Endothelial cell of coronary artery (primary cell): Measurements from ENCODE around the gene ABHD2. TPM values are rescaled to one million over a fixed set of nuclear protein-coding genes. Genes with fewer than 3 reads are reported as not detected.

Source experiments
- total RNA-seq: library from RNA; depleted of rRNA; stranded (reverse); fragments of >200 nt; gene quantifications from 2 replicates; pipeline ENCODE4 v1.2.3, GENCODE V29; 2014

The ABHD2 gene
- 40.5 and 49.6 TPM in 2 replicates for total RNA-seq

GRCh38 chr15:89087830-89088604 is at the start of gene ABHD2:
ABHD2 (plus strand) TSS chr15:89088456; CDS start chr15:89116328, 27,872 bp downstream.

GRCh38 chr15:89221543-89221942 is 133.3 kb downstream of the ABHD2 start, which contains the start of gene RLBP1:
RLBP1 (minus strand) TSS chr15:89221579; CDS start chr15:89218975, 2,604 bp downstream.

GRCh38 chr15:89243691-89244573 is 155.7 kb downstream of the ABHD2 start, which contains the start of gene FANCI:
FANCI (plus strand) TSS chr15:89243979; CDS start chr15:89247648, 3,669 bp downstream.

Other genes starting within 250 kb of the ABHD2 start
- gene HAPLN3, start 192.9 kb upstream of the ABHD2 start, total RNA-seq = 6.5 and 22.1 TPM in 2 replicates
- 34.1 and 55.8 TPM in 2 replicates for gene MFGE8, start 175.1 kb upstream of the ABHD2 start, total RNA-seq
- not detected in 2 replicates for gene RLBP1, start 133.1 kb downstream of the ABHD2 start, total RNA-seq
- gene FANCI, start 155.5 kb downstream of the ABHD2 start, total RNA-seq = 14.0 and 29.7 TPM in 2 replicates
- 75.5 and 111 TPM in 2 replicates for gene POLG, start 246.4 kb downstream of the ABHD2 start, total RNA-seq